ENCODE measurements around the gene PAMR1. TPM values are rescaled to one million over a fixed set of nuclear protein-coding genes. Genes with fewer than 3 reads are reported as not detected.

The PAMR1 gene
- total and polyA plus RNA-seq, 2 donors (not counting 3 experiments of a cell fraction or from before 2014, with no cell fraction given) = not detected

DNA sequence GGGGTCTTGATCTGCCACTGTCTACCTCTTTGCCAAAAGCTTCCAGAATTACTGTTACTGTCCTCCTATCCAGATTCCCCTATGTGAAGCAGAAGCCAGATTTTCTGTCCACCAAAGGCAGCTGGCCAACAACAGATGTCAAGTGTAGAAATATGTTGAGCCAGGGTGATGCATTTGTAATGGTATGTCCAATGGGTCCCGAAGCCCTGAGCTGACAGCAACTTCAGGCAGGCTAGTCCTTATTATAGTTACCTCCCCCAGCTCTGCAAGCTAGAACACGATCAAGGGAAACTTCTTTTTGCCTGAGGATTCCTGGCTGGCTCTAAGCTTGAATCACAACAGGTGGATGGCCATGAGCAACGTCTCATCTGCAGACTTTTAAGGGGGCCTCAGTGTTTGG, 10.2 kb downstream of the PAMR1 start:
- BruUV-seq (replicated peaks) = no TSS peak
- H3K9ac ChIP-seq (replicated peaks; ENCODE audit: extremely low read depth, insufficient read depth, low read length) = no peak overlapping the region
- CTCF ChIA-PET = interaction anchor here (0.7 kb wide), 1 partner anchor 1626 kb away, joined by 3 read pairs; no protein-coding TSS in a partner anchor
- no peaks in the 10 kb centered on the region for H3K4me1 ChIP-seq (ENCODE audit: control insufficient read depth, extremely low read depth, insufficient read depth, low read length)
- TF ChIP-seq CTCF (IDR thresholded peaks at IDR 0.05; ENCODE audit: extremely low read depth in 1 of 2, insufficient read depth in 1 of 2, low read depth in 1 of 2, low read length in 2 of 2) (no peak), MYC (IDR thresholded peaks at IDR 0.05; ENCODE audit: low read depth, low read length) (no peak), JUN (IDR thresholded peaks at IDR 0.05; ENCODE audit: borderline replicate concordance, insufficient read depth, insufficient read length, low read depth) (no peak), POLR2AphosphoS5 (IDR thresholded peaks at IDR 0.05; ENCODE audit: insufficient read depth, low read depth, low read length) (no peak), GATA2 (IDR thresholded peaks at IDR 0.05; ENCODE audit: insufficient read depth, insufficient read length, low read depth, low read length) (no peak), EZH2 (IDR thresholded peaks at IDR 0.05; ENCODE audit: borderline replicate concordance, low read depth, low read length, severe bottlenecking) (no peak), FOS (IDR thresholded peaks at IDR 0.05; ENCODE audit: borderline replicate concordance, insufficient read depth, low read length) (no peak), POLR2A (IDR thresholded peaks at IDR 0.05; ENCODE audit: low read depth, low read length) (no peak)
- TF ChIP-seq, protein P1, sequence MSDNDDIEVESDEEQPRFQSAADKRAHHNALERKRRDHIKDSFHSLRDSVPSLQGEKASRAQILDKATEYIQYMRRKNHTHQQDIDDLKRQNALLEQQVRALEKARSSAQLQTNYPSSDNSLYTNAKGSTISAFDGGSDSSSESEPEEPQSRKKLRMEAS (IDR thresholded peaks at IDR 0.05; ENCODE audit: insufficient read depth, insufficient read length) = no peak
- H3K4me2 ChIP-seq (ENCODE audit: insufficient read depth, low read length) = no peak overlapping the region
- dilution Hi-C loops (cut with MboI; ENCODE audit: extremely low pct_ligation_motif_present, low sequenced_read_pairs) = no loop called here
- no peak for DNase-seq (ENCODE audit: low read depth, low spot score)
- H3K9me1 ChIP-seq (replicated peaks; ENCODE audit: control insufficient read depth, extremely low read depth, insufficient read depth, low read length) = no peaks in the 10 kb centered on the region
- H4K20me1 ChIP-seq (replicated peaks; ENCODE audit: control insufficient read depth, extremely low read depth, insufficient read depth, low read length) = no peaks in the 10 kb centered on the region
- no peak overlapping the region for H3K4me3 ChIP-seq (replicated peaks in 1 of 3; ENCODE audit: insufficient read depth in 1 of 3, low read depth in 1 of 3, low read length in 3 of 3)
- H3K27ac ChIP-seq (ENCODE audit: insufficient read depth, low read depth, low read length) = no peak overlapping the region
- peaks cover 0 to 8% of the 10 kb centered on the region in 2 experiments for H3K27me3 ChIP-seq (ENCODE audit: control insufficient read depth in 2 of 2, insufficient read depth in 2 of 2, low read length in 2 of 2)
- no peaks in the 10 kb centered on the region for H3K36me3 ChIP-seq (ENCODE audit: control insufficient read depth in 2 of 2, extremely low read depth in 1 of 2, insufficient read depth in 2 of 2, low read length in 2 of 2)
- H3K79me2 ChIP-seq (ENCODE audit: control insufficient read depth, insufficient read depth, low read length) = no peaks in the 10 kb centered on the region
- H2AFZ ChIP-seq (ENCODE audit: low read depth, low read length) = no peak overlapping the region
- H3K9me3 ChIP-seq (replicated peaks; ENCODE audit: control insufficient read depth, insufficient read depth, low read length) = no peaks in the 10 kb centered on the region
- intact Hi-C loops (cut with micrococcal nuclease) = no loop called here
- FAIRE-seq = no peak
- POLR2A ChIA-PET = no interaction called here
